GM12874 (cell line): ENCODE results near the gene AGAP1.

ENCODE experiments used
- TF ChIP-seq, protein P1 (sequence below): IDR thresholded peaks from 2 replicates; pipeline ENCODE4 v1.5.1; 2011; ENCODE audit warnings: low read depth, mild to moderate bottlenecking, control low read depth, low read length, moderate library complexity; ENCODE audit not compliant: insufficient read depth

The AGAP1 gene

GRCh38 chr2:235583925-235584637 lies 90.2 kb downstream of the AGAP1 start:
- TF ChIP-seq, protein P1, sequence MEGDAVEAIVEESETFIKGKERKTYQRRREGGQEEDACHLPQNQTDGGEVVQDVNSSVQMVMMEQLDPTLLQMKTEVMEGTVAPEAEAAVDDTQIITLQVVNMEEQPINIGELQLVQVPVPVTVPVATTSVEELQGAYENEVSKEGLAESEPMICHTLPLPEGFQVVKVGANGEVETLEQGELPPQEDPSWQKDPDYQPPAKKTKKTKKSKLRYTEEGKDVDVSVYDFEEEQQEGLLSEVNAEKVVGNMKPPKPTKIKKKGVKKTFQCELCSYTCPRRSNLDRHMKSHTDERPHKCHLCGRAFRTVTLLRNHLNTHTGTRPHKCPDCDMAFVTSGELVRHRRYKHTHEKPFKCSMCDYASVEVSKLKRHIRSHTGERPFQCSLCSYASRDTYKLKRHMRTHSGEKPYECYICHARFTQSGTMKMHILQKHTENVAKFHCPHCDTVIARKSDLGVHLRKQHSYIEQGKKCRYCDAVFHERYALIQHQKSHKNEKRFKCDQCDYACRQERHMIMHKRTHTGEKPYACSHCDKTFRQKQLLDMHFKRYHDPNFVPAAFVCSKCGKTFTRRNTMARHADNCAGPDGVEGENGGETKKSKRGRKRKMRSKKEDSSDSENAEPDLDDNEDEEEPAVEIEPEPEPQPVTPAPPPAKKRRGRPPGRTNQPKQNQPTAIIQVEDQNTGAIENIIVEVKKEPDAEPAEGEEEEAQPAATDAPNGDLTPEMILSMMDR = no peak

DNA sequence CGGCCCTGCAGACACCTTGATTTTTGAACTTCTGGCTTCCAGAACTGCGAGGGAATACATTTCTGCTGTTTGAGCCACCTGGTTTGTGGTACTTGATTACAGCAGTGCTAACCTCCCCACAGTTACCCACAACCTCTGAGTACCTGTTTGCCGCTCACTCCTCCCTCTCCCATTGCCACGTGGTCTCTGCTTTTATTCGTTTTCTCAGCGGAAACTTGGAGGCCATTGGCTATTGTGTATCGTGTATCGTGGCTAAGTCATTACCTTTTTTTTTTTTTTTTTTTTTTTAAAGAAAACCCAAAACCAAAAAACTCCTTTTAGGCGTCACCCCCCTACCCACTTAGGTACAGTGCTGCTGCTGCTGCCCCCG lies 90.8 kb downstream of the AGAP1 start:
- TF ChIP-seq, protein P1 = no peak

GRCh38 chr2:235587202-235587601 lies 93.4 kb downstream of the AGAP1 start:
- TF ChIP-seq, protein P1 = no peak

GRCh38 chr2:235588750-235589149 lies 94.9 kb downstream of the AGAP1 start:
- TF ChIP-seq, protein P1 = no peak

GRCh38 chr2:235591231-235591730 lies 97.4 kb downstream of the AGAP1 start:
- TF ChIP-seq, protein P1 = no peak

DNA sequence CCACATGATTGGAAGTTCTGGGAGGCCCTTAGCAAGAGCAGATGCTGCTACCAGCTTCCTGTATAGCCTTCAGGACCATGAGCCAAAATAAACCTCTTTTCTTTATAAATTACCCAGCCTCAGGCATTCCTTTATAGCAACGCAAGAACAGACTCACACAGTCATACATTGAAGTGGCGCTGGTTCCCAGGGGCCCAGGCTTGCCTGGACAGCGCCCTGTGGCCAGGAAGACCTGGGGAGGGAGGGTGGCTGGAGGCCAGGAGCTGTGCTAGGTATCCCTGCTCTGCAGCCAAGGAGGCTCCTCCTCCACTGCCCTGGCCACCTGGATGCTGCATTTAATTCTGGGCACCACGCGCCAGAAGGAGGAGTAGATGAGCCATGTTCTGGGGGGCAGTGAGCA lies 98.1 kb downstream of the AGAP1 start:
- TF ChIP-seq, protein P1 = no peak

- TF ChIP-seq, protein P1 = no peak
These were observed 98.6 kb downstream of the AGAP1 start for GRCh38 chr2:235592430-235592829.

DNA sequence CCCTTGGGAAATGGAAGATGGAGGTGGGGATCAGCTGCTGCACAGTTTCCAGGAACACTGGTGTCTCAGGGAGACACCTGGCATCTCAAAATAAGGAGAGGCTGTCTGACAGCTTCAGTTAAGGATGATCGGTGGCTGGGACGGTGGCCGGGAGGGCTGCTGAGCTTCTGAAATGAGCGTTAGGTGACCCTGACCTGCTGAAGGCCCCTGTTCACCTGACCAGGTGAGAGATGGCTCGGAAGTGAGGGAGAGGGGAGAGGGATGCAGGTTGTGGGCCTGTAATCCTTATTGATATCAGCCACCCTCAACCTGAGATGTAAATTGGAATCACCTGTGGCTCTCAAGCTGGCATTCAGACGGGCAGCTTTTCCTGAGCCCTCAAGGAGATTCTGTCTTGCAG lies 99.0 kb downstream of the AGAP1 start:
- TF ChIP-seq, protein P1 = no peak
